Measurements from ENCODE around the gene IRF8.
"Not testable (repeated sequence)": the region's sequence is repeated elsewhere in the genome, so short reads cannot be mapped to it uniquely, and the experiment has no call there.

Gene IRF8

DNA sequence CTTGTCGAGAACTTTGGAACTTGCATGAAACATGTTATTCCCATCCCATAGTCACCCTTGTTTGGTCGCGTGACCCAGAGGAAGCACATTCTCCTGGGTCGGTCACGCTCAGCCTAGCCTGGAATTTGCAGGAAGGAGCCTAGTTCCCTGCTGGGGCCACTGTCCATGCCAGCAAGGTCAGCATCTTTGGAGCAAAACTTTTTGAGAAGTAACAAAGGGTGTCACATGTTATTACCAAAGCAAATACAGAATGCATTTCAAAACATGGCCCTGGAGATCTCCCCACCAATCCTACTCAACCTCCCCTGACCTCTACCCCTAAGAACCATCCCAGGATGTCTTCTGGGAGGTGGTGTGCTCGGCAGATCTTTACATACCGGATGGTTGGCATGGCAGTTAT, 26.2 kb upstream of the IRF8 start:
- Histone ChIP-seq H3K79me2 (ENCODE audit: insufficient read depth, low read length) (no peaks in the 10 kb centered on the region), H3K27me3 (ENCODE audit: insufficient read depth, low read length, poor library complexity, severe bottlenecking) (no peaks in the 10 kb centered on the region), H3K9me3 (ENCODE audit: insufficient read depth, low read depth, low read length) (no peaks in the 10 kb centered on the region), H3K4me1 (ENCODE audit: insufficient read depth, low read length, poor library complexity, severe bottlenecking) (no peaks in the 10 kb centered on the region), H2AFZ (ENCODE audit: low read length) (no peak overlapping the region), H3K9me2 (replicated peaks; ENCODE audit: low read depth, low read length) (no peaks in the 10 kb centered on the region), H3K9ac (ENCODE audit: low read depth, low read length, poor library complexity, severe bottlenecking) (no peak overlapping the region), H3K4me3 (ENCODE audit: low read length, poor library complexity, severe bottlenecking) (no peak overlapping the region), H3F3A (ENCODE audit: low read depth) (no peaks in the 10 kb centered on the region), H4K20me1 (ENCODE audit: insufficient read depth, low read length, poor library complexity, severe bottlenecking) (no peaks in the 10 kb centered on the region), H3K36me3 (ENCODE audit: insufficient read depth, low read length) (no peaks in the 10 kb centered on the region), H3K4me2 (ENCODE audit: low read depth, low read length, poor library complexity, severe bottlenecking) (no peak overlapping the region)
- TF ChIP-seq EZH2phosphoT487 (IDR thresholded peaks at IDR 0.05; ENCODE audit: borderline replicate concordance): no peak
- no peak for TF ChIP-seq CTCF (conservative IDR thresholded peaks at IDR 0.05; ENCODE audit: low read length)

GRCh38 chr16:85873153-85873552, 25.8 kb upstream of the IRF8 start:
- H3K9me2 ChIP-seq (replicated peaks; ENCODE audit: low read depth, low read length): no peaks in the 10 kb centered on the region
- no peaks in the 10 kb centered on the region for H3K4me1 ChIP-seq (ENCODE audit: insufficient read depth, low read length, poor library complexity, severe bottlenecking)
- H3K4me2 ChIP-seq (ENCODE audit: low read depth, low read length, poor library complexity, severe bottlenecking): no peak overlapping the region
- H3K27me3 ChIP-seq (ENCODE audit: insufficient read depth, low read length, poor library complexity, severe bottlenecking): no peaks in the 10 kb centered on the region
- no peak overlapping the region for H2AFZ ChIP-seq (ENCODE audit: low read length)
- H3K4me3 ChIP-seq (ENCODE audit: low read length, poor library complexity, severe bottlenecking): no peak overlapping the region
- H3K9ac ChIP-seq (ENCODE audit: low read depth, low read length, poor library complexity, severe bottlenecking): no peak overlapping the region
- H3K36me3 ChIP-seq (ENCODE audit: insufficient read depth, low read length): no peaks in the 10 kb centered on the region
- no peaks in the 10 kb centered on the region for H3F3A ChIP-seq (ENCODE audit: low read depth)
- TF ChIP-seq CTCF (conservative IDR thresholded peaks at IDR 0.05; ENCODE audit: low read length) (no peak), EZH2phosphoT487 (IDR thresholded peaks at IDR 0.05; ENCODE audit: borderline replicate concordance) (no peak)
- H4K20me1 ChIP-seq (ENCODE audit: insufficient read depth, low read length, poor library complexity, severe bottlenecking): no peaks in the 10 kb centered on the region
- H3K79me2 ChIP-seq (ENCODE audit: insufficient read depth, low read length): no peaks in the 10 kb centered on the region
- H3K9me3 ChIP-seq (ENCODE audit: insufficient read depth, low read depth, low read length): no peaks in the 10 kb centered on the region

GRCh38 chr16:85874031-85874430, 24.9 kb upstream of the IRF8 start:
- H3K4me3 ChIP-seq (ENCODE audit: low read length, poor library complexity, severe bottlenecking); H3K36me3 ChIP-seq (ENCODE audit: insufficient read depth, low read length); H3K79me2 ChIP-seq (ENCODE audit: insufficient read depth, low read length); H3K9me3 ChIP-seq (ENCODE audit: insufficient read depth, low read depth, low read length); H3K27me3 ChIP-seq (ENCODE audit: insufficient read depth, low read length, poor library complexity, severe bottlenecking); H3F3A ChIP-seq (ENCODE audit: low read depth); H3K9ac ChIP-seq (ENCODE audit: low read depth, low read length, poor library complexity, severe bottlenecking); H4K20me1 ChIP-seq (ENCODE audit: insufficient read depth, low read length, poor library complexity, severe bottlenecking); H3K9me2 ChIP-seq (replicated peaks; ENCODE audit: low read depth, low read length); H2AFZ ChIP-seq (ENCODE audit: low read length); H3K4me1 ChIP-seq (ENCODE audit: insufficient read depth, low read length, poor library complexity, severe bottlenecking); H3K4me2 ChIP-seq (ENCODE audit: low read depth, low read length, poor library complexity, severe bottlenecking): not testable (repeated sequence)

DNA sequence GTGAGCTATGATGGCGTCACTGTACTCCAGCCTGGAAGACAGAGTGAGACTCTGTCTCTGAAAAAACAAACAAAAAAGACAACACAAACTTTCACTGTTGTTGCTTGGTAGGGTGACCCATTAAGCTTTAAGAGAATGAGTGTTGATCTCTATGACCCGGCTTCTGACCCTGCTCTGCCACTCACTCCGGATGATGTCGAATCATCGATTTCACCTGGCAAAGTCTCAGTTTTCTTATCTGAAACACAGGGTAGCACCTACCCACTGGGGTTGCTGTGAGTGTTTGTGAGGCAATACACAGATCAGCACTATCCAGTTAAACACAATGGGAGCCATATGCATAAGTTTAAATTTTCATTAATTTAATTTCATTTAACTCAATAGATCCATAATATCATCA, 20.6 kb upstream of the IRF8 start:
- no peaks in the 10 kb centered on the region for H3K9me2 ChIP-seq (replicated peaks; ENCODE audit: low read depth, low read length)
- no peaks in the 10 kb centered on the region for H3F3A ChIP-seq (ENCODE audit: low read depth)
- H3K4me2 ChIP-seq (ENCODE audit: low read depth, low read length, poor library complexity, severe bottlenecking): no peak overlapping the region
- no peak overlapping the region for H2AFZ ChIP-seq (ENCODE audit: low read length)
- no peaks in the 10 kb centered on the region for H3K36me3 ChIP-seq (ENCODE audit: insufficient read depth, low read length)
- no peaks in the 10 kb centered on the region for H3K9me3 ChIP-seq (ENCODE audit: insufficient read depth, low read depth, low read length)
- no peaks in the 10 kb centered on the region for H4K20me1 ChIP-seq (ENCODE audit: insufficient read depth, low read length, poor library complexity, severe bottlenecking)
- TF ChIP-seq EZH2phosphoT487 (IDR thresholded peaks at IDR 0.05; ENCODE audit: borderline replicate concordance) (no peak), CTCF (conservative IDR thresholded peaks at IDR 0.05; ENCODE audit: low read length) (no peak)
- no peak overlapping the region for H3K4me3 ChIP-seq (ENCODE audit: low read length, poor library complexity, severe bottlenecking)
- H3K4me1 ChIP-seq (ENCODE audit: insufficient read depth, low read length, poor library complexity, severe bottlenecking): no peaks in the 10 kb centered on the region
- no peaks in the 10 kb centered on the region for H3K27me3 ChIP-seq (ENCODE audit: insufficient read depth, low read length, poor library complexity, severe bottlenecking)
- H3K79me2 ChIP-seq (ENCODE audit: insufficient read depth, low read length): no peaks in the 10 kb centered on the region
- no peak overlapping the region for H3K9ac ChIP-seq (ENCODE audit: low read depth, low read length, poor library complexity, severe bottlenecking)
